GM18951 (cell line): ENCODE results near the gene BBS9.

Experiments
- POLR2A ChIP-seq: IDR thresholded peaks from 4 replicates; pipeline ENCODE4 v1.6.1; 2011; ENCODE audit warnings: mild to moderate bottlenecking; ENCODE audit not compliant: insufficient read length, insufficient read depth; ENCODE audit errors: extremely low read depth
- in situ Hi-C: fragments of 300-500 bp; cut with MboI; formaldehyde crosslinking; loops from one replicate; pipeline ENCODE4 v1.12.0; 2022; ENCODE audit warnings: low sequenced_read_pairs, mixed read lengths, inconsistent platforms; ENCODE audit not compliant: unreplicated experiment

BBS9 gene

DNA sequence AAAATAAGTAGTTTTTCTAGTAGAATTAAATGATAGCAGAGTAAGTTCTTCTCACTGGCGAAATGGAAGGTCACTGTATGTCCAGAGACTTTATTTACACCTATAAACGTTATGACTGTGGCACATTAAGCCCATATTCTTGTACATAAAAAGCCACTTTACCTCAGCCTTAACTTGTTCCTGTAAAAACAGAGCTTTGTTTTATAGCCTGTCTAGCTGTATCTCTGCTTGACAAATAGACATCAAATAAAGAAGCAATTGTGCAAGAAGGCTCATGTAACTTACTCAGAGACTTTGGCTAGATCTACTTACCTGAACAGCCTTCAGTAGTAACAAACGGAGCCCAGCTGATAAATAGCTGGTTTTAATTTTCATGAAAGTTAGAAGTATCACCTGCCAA is 451.9 kb downstream of the BBS9 start:
- TF ChIP-seq POLR2A: no peak
- in situ Hi-C loops: no loop called here

DNA sequence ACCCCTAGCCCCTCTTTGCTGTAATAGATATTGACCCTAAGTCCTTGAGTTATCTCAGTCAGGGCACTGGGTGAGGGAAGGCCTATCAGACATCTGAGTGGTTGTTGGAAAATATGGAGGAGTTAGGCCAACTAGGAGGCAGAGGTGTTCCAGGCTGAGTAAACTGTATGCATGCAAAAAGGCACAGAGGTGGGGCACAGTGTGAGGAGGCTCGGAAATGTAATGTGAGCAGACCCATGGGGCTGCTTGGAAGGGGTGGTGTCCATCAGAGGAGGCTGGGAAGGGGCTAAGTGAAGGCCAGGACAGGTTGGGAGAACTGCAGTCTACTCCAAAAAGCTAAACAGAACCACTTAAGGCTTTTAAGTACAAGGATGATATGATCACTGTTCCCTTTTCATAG is 452.7 kb downstream of the BBS9 start:
- in situ Hi-C loops: no loop called here

GRCh38 chr7:33582533-33582932 is 453.2 kb downstream of the BBS9 start:
- in situ Hi-C loops: no loop called here
- TF ChIP-seq POLR2A: no peak

More for the DNA sequence above, 452.7 kb downstream of the BBS9 start:
- no peak for TF ChIP-seq POLR2A

DNA sequence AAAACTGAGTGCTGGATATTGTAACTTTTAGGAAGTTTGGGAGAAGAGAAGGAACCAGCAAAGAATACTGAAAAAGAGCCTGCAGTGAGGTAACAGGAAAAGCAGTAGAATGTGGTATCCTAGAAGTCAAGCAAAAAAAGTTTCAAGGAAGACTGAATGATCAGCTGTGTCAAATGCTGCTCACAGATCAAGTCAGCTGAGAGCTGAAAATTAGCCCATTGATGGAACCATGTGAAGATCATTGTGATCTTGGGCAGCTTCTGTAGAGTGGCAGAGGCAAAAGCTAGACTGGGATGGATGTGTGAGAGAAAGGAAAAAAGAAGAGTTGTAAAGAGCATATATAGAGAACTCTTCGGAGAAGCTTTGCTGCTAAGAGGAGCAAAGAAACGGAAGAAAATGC is 460.5 kb downstream of the BBS9 start:
- in situ Hi-C loops: no loop called here
- TF ChIP-seq POLR2A: no peak

DNA sequence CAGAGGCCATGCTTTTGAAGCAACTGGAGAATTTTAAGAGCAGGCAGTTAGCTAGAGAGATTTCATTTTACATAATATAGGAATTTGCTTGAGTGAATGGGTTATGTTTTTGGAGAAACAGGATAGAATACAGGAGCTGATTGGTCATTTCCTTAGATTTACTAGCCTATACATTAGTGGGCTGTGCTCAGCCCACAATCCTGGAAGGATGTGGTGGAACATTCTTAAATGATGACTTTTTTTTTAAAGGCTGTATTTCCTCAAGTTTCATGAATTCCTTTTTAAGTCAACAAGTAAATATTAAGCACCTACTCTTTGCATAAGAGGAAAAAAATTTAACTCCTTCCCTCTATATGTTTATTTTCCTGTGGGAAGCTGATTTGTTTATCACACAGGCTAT is 461.6 kb downstream of the BBS9 start:
- no peak for TF ChIP-seq POLR2A
- in situ Hi-C loops: no loop called here

GRCh38 chr7:33591490-33591889 is 462.1 kb downstream of the BBS9 start:
- in situ Hi-C loops: no loop called here
- no peak for TF ChIP-seq POLR2A

DNA sequence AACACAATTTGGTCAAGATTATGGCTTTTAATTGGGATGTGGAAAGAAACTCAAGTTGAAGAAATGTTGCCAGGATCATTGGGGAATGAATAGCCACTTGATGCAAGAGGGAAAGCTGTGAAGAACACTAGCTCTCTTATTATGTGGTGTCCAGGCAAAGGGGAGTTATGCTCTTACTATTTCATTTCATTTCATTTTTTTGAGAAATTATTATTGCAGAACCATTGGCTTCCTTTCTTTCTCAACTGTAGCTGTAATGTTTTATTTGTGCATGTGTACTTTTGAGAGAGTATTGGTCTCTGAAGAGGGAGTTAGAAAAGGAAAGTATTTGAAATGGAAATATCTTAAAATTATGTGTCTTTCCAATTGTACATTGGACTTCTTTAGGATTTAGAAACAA is 463.4 kb downstream of the BBS9 start:
- no peak for TF ChIP-seq POLR2A
- in situ Hi-C loops: no loop called here

GRCh38 chr7:33593611-33594010 is 464.2 kb downstream of the BBS9 start:
- in situ Hi-C loops: no loop called here
- TF ChIP-seq POLR2A: no peak

GRCh38 chr7:33596686-33597085 is 467.3 kb downstream of the BBS9 start:
- TF ChIP-seq POLR2A: no peak
- in situ Hi-C loops: no loop called here

DNA sequence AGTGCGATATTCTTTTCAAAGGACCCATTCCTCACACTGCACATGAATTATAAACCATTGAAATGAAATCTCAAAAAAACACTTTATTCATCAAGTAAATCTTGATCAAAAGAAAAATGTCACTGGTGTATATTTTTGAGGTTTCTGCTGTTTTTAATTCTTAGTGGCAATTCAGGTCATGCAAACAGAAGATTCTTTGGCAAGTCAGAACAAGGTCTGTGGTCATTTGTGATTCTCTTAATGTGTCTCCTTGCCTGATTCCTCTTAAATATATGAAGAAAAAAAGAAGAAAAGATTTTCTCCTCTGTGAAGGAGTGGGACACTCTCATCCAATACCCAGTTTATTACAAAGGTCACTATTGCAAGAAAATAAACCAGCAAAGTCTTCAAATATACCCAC is 467.8 kb downstream of the BBS9 start:
- no peak for TF ChIP-seq POLR2A
- in situ Hi-C loops: no loop called here

DNA sequence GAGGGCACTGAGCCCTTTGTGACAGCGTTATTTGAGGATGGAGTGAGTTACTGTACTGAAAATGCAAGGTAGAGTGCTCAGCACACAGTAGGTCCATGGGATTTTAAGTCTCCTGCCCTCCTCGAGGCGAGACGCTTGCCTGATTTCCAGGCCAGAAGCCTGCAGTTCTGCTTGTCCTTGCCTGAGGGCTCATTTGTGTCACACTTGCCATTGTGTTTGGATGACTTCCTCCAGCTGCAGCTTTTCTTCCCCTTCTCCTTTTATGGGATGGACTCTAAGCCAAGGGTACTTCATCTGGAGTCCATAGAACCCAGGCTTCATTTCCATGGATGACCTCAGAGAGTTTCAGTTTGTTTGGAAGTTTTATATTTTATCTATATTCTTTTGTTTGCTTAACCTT is 471.7 kb downstream of the BBS9 start:
- no peak for TF ChIP-seq POLR2A
- in situ Hi-C loops: no loop called here

DNA sequence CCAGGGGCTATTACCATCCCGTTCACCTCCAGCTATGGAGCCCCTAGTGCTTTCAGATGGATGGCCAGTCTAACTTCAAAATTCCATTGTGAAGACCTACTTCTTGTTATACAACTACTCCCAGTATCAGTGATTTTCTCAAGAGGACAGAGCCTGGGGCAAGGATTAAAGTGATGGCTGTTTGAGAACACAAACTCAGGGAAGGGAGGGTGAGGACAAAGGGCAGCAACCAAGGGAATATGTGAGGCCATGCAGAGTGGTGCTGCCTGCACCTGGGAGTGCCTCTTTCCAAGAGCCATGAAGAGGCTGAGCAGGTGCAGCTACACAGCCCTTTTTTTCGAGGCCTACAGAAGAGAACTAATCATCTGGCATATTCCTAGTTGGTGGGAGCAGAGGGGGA is 472.5 kb downstream of the BBS9 start:
- no peak for TF ChIP-seq POLR2A
- in situ Hi-C loops: no loop called here

DNA sequence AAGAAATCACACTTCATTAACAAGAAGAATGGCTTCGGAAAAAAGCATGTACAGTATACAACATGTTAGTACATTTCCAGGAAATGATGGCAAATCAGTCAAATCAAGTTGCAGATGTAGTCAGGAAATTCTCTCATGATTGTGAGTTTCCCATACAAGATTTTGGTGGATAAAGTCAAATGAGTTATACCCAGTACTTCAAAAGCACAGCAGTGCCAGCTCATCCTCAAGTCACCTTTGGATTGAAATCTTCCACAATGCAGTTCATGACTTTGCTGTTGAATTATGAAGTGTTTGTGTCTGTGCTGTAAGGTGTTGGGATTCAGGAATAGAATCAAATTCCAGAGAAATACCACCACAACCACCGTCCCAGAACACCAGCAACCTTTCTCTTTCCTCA is 474.7 kb downstream of the BBS9 start:
- in situ Hi-C loops: no loop called here
- no peak for TF ChIP-seq POLR2A

DNA sequence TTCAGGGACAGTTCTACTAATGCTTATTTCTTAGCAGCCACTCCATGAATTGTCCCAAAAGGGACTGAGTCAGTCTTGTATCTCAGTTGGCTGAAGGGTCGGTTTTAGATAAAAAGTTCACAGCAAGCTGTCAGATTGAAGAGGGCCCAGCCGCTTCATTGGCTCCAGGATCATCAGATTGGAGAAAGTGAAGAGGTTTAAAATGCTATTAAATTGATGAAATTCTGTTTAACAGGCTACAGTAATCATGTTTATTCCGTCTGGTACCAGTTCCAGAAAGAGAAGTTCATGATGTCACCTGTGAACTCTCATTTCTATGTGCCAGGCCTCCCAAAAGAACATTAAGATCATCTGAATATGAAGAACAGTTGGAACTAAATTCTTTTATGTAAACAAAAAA is 481.6 kb downstream of the BBS9 start:
- in situ Hi-C loops: no loop called here
- no peak for TF ChIP-seq POLR2A

DNA sequence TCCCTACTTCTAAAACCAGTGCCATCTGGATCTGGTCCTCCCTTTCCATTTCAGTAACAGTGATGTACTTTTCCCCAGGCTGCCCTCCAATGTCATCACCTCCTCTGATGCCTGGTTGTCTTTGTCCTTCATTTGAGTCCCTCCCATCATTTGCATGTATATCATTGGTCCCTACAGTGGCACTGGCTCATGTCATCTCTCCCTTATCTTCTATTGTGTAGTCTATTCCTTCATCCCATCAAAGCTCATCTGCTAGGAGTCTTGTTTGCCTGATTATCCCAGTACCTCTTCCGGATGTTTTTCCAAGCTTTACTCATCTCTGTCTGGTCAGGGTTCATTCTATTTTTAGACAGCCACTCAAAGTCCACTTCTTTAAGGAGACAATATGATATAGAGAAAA is 483.1 kb downstream of the BBS9 start:
- no peak for TF ChIP-seq POLR2A
- in situ Hi-C loops: no loop called here
